ENCODE measurements around the gene MAF. TPM values are rescaled to one million over a fixed set of nuclear protein-coding genes. Genes with fewer than 3 reads are reported as not detected.

MAF gene
- polyA plus RNA-seq, 1 donor (not counting 4 experiments of a cell fraction or from before 2014, with no cell fraction given) = 8.2 TPM

GRCh38 chr16:79605999-79606398, 5.5 kb upstream of the MAF start:
- peak overlapping the region; percentile 70 for H3K4me2 ChIP-seq (ENCODE audit: control insufficient read depth, extremely low read depth, insufficient read depth, low read depth, low read length)
- H3K4me3 ChIP-seq (ENCODE audit: control insufficient read depth in 2 of 3, extremely low read depth in 1 of 3, insufficient read depth in 2 of 3, low read depth in 1 of 3, low read length in 3 of 3) = peak overlapping the region in 1 of 3 experiments; percentile 37
- DNase-seq (ENCODE audit: low read depth, low spot score) (no peak), FAIRE-seq (peak; percentile 92)
- H3K27ac ChIP-seq (ENCODE audit: control insufficient read depth, insufficient read depth, low read length) = peak overlapping the region; percentile 56
- no peaks in the 10 kb centered on the region for H3K9me1 ChIP-seq (ENCODE audit: control insufficient read depth, extremely low read depth, insufficient read depth, low read length)
- TF ChIP-seq CTCF (optimal IDR thresholded peaks at IDR 0.05 in 1 of 3, IDR thresholded peaks at IDR 0.05 in 1 of 3, conservative IDR thresholded peaks at IDR 0.05 in 1 of 3; ENCODE audit: extremely low read depth in 1 of 3, insufficient read depth in 2 of 3, low read length in 3 of 3) (no peak), EZH2 (IDR thresholded peaks at IDR 0.05; ENCODE audit: low read length) (no peak)
- H3K27me3 ChIP-seq (ENCODE audit: control insufficient read depth, extremely low read depth, insufficient read depth, low read length) = no peaks in the 10 kb centered on the region
- H2AFZ ChIP-seq (ENCODE audit: control insufficient read depth, low read length) = peak overlapping the region; percentile 82
- H3K9me3 ChIP-seq (ENCODE audit: control insufficient read depth, low read depth, low read length) = no peaks in the 10 kb centered on the region
- H3K9ac ChIP-seq (ENCODE audit: control insufficient read depth, extremely low read depth, insufficient read depth, low read length) = peak overlapping the region; percentile 12
- dilution Hi-C loops (cut with MboI; ENCODE audit: extremely low pct_ligation_motif_present, low sequenced_read_pairs) = no loop called here
- H3K79me2 ChIP-seq (ENCODE audit: control insufficient read depth, insufficient read depth, low read length) = no peaks in the 10 kb centered on the region
- H3K4me1 ChIP-seq (ENCODE audit: control insufficient read depth, extremely low read depth, insufficient read depth, low read length) = peaks cover 43% of the 10 kb centered on the region
- no peaks in the 10 kb centered on the region for H4K20me1 ChIP-seq (ENCODE audit: control insufficient read depth, extremely low read depth, insufficient read depth, low read length)
- H3K36me3 ChIP-seq (ENCODE audit: control insufficient read depth in 2 of 2, extremely low read depth in 1 of 2, insufficient read depth in 2 of 2, low read length in 2 of 2) = no peaks in the 10 kb centered on the region

DNA sequence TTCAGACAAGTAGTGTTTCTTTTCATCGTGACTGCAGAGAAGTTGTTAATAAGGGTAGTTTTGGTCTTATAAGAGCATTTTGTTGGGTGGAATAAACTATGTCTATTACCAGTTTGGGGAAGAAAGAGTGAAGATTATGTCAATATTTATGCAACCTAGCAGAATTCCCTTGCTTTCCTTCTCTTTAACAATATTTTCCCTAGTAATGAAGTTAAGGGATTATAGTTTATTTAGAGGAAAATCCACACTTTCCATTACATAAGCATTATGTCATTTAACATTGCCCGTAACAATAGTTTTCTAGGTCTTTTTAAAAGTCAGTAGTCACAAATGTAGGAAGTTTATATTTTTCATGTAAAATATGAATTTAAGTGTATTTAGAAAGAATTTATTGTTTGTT, 2.5 kb upstream of the MAF start:
- H3K27ac ChIP-seq (ENCODE audit: control insufficient read depth, insufficient read depth, low read length) = no peak overlapping the region
- no peaks in the 10 kb centered on the region for H3K36me3 ChIP-seq (ENCODE audit: control insufficient read depth in 2 of 2, extremely low read depth in 1 of 2, insufficient read depth in 2 of 2, low read length in 2 of 2)
- DNase-seq (ENCODE audit: low read depth, low spot score) (no peak), FAIRE-seq (no peak)
- dilution Hi-C loops (cut with MboI; ENCODE audit: extremely low pct_ligation_motif_present, low sequenced_read_pairs) = no loop called here
- H3K4me2 ChIP-seq (ENCODE audit: control insufficient read depth, extremely low read depth, insufficient read depth, low read depth, low read length) = peak overlapping the region; percentile 100
- TF ChIP-seq EZH2 (IDR thresholded peaks at IDR 0.05; ENCODE audit: low read length) (no peak), CTCF (optimal IDR thresholded peaks at IDR 0.05 in 1 of 3, IDR thresholded peaks at IDR 0.05 in 1 of 3, conservative IDR thresholded peaks at IDR 0.05 in 1 of 3; ENCODE audit: extremely low read depth in 1 of 3, insufficient read depth in 2 of 3, low read length in 3 of 3) (no peak)
- peaks cover 42% of the 10 kb centered on the region for H3K4me1 ChIP-seq (ENCODE audit: control insufficient read depth, extremely low read depth, insufficient read depth, low read length)
- peaks cover 11% of the 10 kb centered on the region for H3K79me2 ChIP-seq (ENCODE audit: control insufficient read depth, insufficient read depth, low read length)
- H2AFZ ChIP-seq (ENCODE audit: control insufficient read depth, low read length) = peak overlapping the region; percentile 43
- no peaks in the 10 kb centered on the region for H3K9me1 ChIP-seq (ENCODE audit: control insufficient read depth, extremely low read depth, insufficient read depth, low read length)
- no peaks in the 10 kb centered on the region for H4K20me1 ChIP-seq (ENCODE audit: control insufficient read depth, extremely low read depth, insufficient read depth, low read length)
- H3K9ac ChIP-seq (ENCODE audit: control insufficient read depth, extremely low read depth, insufficient read depth, low read length) = peak overlapping the region; percentile 26
- H3K4me3 ChIP-seq (ENCODE audit: control insufficient read depth in 2 of 3, extremely low read depth in 1 of 3, insufficient read depth in 2 of 3, low read depth in 1 of 3, low read length in 3 of 3) = peak overlapping the region in 1 of 3 experiments; percentile 21
- H3K27me3 ChIP-seq (ENCODE audit: control insufficient read depth, extremely low read depth, insufficient read depth, low read length) = no peaks in the 10 kb centered on the region
- no peaks in the 10 kb centered on the region for H3K9me3 ChIP-seq (ENCODE audit: control insufficient read depth, low read depth, low read length)
